Measurements from ENCODE around the gene PAX9.

PAX9 gene

DNA sequence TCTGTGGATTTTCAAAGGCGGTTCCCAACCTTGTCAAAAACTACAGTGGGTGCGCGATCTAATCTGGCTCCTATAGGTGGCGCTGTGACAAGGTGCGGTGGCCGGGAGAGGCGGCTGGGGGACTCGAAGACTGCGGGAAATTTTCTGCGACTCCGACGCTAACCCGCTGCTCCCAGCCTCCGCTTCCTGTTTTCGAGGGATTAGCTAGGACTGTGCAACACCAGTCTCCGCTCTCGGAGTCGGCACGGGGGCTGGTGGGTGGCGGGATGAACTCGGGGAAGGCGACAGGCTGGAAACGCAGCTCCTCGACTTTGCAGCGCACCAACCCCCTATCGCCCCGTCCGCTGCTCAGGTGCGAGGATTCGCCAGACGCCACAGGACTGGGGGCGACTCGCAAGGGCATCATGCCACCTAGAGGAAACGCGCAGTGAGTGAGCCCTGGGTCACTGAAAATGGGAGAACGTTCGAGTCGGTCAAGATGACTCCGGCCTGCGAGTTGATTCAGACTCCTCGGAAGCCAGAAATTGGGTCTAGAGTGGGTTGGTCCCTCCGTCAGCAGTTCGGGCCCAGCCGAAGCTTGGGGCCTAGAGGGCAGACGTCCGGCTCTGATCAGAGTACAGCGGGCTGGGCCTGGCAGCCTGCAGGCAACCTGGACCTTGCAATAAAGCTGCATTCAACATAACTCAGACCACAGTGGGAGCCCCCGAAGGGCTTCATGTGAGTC lies 5.5 kb upstream of the PAX9 start:
- no peak for DNase-seq (ENCODE audit: low read depth in 2 of 2)

DNA sequence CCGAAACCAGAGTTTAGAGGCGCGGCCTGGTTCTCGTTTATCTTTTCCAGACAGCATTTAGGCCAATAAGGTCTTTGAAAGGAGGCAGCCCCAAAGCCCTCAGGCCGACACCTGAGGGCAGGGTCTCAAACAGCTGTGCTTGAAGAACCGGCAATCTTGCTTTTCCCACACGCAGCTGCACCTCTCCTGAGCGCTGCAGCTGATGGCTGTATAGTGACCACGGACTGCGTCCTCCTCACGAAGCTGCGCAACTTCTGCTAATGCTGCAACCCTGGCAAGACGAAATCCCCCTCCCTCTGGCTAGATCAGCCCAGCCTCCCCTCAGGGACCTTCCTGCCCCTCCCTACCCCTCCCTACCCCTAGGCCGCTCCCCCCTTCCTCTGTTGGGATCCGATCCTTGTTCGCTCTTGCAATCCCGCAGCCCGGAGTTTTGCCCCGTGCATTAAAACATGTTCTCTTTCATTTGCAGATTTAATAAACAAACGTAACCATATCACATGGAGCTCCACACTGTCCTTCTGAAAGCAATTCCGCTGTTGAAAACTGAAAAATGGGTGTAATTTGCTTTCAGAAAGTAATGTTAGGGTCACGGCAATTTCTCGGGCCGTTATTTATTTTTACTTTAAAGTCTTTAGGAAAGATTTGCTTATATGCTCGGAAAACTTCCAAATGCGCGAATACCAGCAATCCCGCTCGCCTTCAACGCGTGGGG lies 4.8 kb upstream of the PAX9 start:
- DNase-seq (ENCODE audit: low read depth in 2 of 2), result no peak

DNA sequence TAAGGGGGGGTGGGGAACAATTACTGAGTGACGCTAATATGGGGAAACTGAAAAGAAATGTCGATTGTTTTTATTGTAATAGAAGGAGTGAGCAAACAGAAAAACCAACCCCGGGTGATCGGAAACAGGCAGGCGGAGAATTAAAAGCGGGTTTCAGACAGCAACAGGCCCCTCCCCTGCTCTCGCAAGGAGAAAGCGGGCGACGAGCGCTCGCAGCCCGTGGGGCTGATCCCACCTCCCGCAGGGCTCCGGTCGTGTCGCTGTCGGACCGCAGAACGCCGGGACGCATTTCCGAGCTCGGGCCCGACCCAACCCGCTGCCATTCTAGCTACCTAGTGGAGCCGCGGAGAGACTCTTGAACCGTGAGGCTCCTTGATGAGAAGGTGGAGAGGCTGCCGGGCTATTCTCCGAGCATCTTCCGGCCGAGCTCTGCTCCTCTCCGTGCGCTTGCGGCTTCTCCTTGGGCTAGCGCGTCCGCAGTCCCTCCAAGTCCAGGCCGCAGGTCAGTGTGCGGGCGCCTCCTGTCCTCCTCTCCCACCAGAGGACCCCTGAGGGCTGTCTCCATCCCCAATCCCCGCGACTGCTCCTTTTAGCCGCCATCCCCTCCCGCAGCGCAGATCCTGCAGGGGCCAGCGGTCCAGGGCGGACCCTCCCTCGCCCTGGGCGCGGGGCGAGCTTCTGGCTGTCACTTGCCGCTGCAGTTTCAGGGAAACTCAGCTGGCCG lies 4.1 kb upstream of the PAX9 start:
- DNase-seq (ENCODE audit: low read depth in 2 of 2), result no peak

DNA sequence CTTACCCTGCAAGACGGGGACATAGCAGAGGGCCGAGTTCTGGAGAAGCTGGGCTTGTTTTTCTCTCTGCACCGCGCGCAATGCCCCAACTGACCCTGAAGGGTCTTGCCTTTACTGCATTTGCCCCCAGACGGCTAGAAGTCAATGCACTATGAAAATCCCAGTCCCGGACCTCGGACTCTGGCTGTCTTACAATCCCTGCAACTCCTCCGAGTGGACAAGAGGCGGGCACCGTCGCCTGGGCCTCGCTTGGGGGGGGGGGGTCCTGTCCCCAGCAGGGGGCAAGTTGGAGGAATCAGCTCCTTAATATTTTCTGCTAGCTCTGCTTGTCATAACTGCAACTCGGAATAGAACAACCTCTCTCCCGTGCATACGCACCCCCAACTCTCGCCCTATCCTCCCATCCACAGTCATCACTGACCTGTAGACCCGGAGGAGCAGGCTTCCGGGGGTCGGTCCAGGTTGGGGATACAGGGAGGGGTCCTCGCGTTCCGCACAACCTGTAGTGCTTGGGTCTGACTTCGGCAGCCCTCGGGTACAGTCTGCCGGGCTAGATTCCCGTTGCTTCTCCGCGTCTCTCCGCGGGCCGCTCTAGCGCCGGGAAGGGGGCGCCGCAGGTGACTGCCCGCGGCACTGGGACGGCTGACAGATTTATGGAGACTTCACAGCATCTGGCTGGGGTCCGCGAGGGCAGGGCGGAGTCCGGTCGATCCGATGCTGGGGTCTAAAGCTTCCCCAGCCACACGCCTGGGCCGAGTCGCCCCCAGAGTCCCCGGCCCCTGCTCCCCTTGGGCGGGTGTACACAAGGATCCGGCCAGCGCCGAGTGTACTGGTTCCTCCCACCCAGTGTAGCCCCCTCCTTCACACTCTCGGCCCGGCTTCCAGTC lies 3.3 kb upstream of the PAX9 start:
- no peak for DNase-seq (ENCODE audit: low read depth in 2 of 2)

DNA sequence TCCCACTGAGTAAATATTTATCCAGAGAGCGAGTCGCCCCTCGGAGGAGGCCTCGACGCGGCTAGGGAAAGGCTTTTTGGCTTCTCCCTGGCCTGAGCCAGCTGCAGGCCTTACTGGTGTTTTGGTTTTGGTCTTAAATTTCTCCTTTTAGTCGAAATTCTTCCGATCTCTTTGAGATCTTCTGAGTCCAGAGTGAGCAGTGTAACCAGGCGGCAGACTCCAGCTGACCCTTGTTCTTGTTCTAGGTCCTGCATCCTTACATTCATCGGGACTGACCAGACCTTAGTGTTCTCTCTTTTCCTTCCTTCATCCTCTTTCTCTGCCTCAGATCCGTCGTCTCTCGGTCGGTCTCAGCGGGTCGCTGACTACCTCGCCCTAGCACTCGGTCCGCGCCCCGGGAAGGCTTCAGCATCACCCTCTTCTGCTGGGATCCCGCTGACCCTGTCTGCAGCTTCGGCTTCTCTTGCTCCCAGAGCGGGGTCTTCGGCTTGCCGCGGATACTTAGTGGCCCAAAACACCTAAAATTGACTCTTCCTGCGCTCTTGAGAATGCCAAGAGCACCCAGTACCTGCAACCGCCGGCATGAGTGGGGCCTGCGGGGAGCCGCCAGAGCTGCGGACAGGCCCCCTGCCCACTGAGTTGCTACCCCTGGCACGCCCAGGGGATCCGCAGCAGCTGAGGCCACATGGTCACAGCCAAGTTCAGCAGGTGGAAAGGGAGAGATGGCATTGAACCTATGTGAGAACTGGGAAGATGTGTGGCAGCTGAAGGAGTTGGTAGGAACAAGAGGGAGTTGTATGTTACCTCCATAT lies 2.4 kb upstream of the PAX9 start:
- DNase-seq (ENCODE audit: low read depth in 2 of 2), result no peak

DNA sequence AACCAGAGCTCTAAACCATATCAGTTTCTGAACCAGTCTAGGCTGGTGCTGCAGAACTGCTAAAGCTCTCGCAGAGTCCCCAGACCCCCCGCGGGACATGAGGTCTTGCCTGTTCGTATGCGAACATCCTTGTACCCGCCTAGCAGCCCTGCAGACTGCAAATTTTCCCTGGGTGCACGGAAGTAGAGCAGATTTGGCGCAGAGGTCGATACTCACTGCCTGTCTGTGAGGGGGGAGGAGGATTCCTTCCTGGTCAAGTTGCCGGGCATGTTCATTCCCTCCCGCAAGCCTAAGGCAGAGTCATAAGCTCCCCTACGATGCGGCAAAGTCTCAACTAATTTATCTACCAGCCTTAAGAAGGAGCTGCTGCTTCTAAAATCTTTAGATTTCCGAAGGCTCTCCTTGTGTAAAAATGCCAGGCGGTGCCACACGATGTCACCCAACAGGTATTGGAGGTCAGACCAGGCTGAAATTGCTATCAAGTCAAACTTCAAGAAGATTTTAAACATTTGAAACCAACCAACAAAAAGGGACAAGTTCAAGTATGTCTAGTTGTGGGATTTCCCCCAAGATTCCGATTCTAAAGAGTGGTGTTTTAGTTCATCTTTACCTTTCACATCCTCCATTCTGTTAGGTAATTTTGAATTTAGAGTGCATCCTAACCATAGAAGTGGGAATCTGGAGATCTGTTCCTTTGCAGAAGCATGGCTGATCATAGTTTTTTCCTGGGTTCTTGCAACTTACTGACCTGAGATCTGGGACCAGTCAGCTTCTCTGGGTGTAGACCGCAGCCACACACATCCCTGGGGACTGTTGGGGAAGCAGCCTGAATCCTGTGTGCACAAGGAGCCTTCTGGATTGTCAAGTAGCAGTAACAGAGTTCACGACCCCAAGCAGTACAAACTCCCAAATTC lies 1.6 kb upstream of the PAX9 start:
- no peak for DNase-seq (ENCODE audit: low read depth in 2 of 2)

DNA sequence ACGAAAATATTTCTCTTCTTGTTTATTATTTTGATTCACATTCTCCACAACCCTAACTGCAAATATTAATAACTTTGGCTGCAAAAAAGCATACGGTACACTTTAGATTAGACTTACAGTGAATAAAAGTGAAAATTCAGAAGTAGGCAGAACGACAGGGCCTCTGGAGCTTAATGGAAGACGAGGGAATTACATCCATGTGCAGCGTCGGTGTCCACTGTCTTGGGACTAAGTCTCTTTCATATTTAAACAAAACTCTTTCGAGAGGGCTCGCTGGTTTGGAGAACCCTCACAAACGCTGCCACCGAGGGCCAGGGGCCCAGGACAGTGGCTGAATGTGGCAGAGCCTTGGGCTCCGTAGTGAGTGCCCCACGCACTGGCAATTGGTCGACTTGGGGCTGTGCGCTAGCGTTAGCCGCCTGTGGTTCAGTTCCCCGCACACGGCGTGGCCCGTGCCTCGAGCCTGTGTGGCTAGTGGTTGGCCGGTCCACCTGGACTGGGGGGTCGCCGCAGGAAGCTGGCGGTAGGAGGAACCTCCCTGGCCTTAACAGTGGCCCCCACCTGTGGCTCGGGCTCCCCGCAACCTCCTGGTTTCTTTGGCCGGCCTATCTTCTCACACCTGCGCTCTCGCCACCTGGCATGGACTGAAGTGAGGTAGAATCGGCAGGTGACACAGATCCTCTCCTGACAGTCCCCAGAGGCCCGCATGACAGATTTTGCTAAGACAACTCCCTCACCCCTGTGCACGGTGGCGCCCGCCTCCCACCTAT lies 739 bp upstream of the PAX9 start:
- DNase-seq (ENCODE audit: low read depth in 2 of 2), result no peak

DNA sequence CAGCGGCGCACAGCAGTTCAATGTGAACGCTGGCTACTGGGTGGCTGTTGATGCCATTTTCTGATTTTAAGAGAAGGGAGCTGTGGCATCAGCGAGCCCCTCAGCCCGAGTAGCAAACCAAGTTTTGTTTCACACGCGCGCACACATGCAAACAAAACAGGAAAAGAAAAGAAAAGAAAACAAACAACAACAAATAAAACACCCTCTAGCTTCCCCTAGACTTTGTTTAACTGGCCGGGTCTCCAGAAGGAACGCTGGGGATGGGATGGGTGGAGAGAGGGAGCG lies 540 bp downstream of the PAX9 start:
- no peak for DNase-seq (ENCODE audit: low read depth in 2 of 2)

DNA sequence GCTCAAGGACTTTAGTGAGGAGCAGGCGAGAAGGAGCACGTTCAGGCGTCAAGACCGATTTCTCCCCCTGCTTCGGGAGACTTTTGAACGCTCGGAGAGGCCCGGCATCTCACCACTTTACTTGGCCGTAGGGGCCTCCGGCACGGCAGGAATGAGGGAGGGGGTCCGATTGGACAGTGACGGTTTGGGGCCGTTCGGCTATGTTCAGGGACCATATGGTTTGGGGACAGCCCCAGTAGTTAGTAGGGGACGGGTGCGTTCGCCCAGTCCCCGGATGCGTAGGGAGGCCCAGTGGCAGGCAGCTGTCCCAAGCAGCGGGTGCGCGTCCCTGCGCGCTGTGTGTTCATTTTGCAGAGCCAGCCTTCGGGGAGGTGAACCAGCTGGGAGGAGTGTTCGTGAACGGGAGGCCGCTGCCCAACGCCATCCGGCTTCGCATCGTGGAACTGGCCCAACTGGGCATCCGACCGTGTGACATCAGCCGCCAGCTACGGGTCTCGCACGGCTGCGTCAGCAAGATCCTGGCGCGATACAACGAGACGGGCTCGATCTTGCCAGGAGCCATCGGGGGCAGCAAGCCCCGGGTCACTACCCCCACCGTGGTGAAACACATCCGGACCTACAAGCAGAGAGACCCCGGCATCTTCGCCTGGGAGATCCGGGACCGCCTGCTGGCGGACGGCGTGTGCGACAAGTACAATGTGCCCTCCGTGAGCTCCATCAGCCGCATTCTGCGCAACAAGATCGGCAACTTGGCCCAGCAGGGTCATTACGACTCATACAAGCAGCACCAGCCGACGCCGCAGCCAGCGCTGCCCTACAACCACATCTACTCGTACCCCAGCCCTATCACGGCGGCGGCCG lies 1.1 kb downstream of the PAX9 start:
- DNase-seq (ENCODE audit: low read depth in 2 of 2), result no peak

DNA sequence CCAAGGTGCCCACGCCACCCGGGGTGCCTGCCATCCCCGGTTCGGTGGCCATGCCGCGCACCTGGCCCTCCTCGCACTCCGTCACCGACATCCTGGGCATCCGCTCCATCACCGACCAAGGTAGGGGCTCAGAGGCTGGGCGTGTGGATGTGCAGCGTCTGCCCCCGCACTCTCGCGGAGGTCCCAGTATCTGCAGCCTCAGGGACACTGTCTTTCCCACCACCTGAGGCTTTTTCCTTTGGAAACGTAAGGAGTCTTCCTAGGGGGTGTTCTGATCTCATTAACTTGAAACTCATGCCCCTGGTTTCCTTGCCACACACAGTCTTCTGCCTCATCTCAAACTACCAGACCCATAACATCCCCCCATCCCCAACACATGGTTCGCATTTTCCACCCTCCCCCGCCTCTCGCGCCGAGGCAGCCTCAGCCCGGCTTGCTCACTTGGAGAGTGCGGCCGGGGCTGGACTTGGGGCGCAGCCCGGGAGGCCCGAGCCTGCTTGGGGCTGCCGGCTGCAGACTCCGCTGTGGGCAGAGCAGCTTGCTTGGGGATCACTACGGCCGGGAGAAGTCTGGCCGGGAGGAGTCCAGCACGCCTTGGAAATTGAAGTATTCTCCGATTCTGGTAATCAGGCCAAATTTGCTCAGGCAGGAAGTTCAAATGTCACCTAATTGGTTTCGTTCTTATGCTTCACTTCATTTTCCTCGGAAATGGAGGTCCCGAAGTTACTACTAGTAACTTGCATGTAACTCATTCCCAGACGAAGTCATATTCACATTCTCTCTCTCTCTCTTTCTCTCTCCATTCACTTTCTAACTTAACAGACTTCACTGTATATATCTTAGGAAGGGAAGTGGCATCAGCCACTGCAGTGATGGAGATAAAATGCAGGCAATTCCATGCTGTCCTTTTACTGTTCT lies 2.0 kb downstream of the PAX9 start:
- no peak for DNase-seq (ENCODE audit: low read depth in 2 of 2)

DNA sequence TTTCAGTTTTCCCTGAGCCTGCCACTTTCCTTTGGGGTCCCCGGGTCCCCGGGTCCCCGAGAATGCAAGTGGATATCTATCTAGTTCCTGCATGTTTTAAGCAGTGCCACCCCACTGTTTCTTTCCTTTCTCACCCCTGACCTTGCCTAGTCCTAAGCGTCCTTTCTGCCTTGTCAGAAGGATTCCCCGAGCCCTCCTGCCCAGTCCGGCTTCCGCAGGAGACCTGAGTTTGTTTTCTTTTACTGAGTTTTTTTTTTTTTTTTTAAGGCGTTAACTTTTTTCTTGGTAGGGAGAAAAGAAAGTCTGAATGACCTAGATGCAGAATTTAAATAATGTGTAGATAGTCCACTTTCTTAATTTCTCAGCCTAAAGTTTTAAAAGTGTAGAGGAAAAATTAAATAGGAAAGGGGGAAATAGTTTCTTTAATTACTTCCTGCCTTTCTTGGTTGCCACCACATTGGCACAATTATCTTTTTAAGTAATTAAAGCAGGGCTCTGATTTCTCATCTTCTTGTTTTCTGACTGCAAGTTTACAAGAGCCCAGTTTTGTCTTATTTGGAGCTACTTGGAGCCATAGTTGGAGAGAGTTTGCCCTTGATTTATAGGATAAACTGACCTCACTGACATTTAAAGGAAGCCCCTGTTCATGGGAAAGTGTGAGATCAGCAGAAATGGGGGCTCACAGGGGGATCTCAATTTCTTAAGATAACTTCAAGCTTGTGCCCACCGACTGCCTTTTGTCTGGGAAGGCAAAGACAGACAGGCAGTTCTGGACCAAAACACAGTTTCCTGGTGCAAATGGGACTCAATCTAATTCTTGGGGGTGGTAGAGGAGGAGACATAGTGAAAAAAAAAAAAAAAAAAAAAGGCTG lies 2.9 kb downstream of the PAX9 start:
- DNase-seq (ENCODE audit: low read depth in 2 of 2), result no peak

DNA sequence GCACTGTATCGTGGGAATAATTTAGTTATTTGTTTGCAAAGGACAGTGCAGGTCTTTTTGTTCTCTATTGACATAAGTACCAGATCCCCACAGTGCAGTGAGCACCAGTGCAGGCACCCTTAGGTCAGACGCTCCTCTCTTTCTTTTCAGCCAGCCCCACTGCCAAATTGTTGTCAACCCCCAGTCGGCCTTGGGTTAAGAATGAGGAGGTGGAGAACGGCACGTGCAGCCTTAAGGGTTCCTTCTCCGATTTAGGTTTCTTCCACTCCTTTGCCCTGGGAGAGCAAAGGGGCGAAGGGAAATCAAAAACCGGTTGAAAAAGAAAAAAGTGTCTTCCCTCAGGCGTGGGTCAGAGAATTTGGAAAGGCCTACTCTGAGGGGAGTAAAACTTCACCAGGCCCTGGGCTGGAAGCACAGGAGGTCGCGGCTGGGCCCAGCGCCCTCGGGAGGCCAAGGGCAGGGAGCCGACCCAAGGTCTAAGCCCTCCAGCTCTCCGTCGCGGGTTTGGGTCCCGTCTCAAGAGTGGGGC lies 4.3 kb downstream of the PAX9 start:
- DNase-seq (ENCODE audit: low read depth in 2 of 2), result no peak

DNA sequence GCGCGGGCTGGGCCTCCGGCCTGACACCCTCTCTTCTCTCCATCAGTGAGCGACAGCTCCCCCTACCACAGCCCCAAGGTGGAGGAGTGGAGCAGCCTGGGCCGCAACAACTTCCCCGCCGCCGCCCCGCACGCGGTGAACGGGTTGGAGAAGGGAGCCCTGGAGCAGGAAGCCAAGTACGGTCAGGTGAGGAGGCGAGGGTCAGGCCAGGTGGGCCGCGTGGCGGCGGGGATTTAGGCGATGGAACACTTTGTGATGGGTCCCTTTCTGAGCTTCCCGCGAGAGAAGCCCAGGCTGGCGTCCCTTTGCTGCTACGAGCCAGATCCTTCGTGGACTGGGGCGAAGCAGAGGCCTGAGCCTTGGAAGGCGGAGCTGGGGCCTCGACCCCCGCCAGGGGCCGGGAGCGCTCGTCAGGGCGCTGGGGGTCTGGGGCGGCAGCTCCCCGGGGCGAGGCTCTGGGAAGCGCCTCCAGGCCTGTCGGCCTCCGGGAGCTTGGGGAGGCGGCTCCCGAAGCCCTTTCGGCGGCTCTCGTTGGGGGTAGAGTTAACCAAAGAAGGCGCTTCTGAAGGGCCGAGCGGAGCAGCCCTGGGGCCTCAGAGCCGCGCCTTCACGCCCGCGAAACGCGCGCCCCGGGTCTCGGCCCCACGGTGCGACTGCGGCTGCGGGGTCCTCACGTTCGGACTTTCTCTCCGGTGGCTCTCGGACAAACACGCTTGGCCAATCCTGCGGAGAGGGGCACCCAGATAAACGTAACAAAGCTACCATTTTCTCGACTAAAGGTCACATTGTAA lies 5.0 kb downstream of the PAX9 start:
- DNase-seq (ENCODE audit: low read depth in 2 of 2), result no peak

DNA sequence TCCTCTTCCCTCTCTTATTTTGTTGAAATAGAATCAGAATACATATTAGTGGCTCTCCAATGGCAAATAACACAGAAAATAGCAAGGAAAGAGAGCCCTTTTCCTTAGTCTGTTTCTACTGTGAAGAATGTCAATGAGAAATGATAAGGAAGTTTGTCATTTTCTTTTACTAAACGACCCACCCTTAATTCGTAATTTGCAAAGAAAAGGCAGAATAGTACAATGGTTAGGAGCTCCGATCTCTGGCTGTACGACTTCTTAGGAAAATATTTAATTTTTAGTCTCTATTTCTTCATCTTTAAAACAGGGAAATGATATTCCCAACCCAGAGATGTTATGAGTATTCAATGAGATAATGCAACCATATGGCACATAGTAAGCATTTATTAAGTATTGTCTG lies 6.0 kb downstream of the PAX9 start:
- DNase-seq (ENCODE audit: low read depth in 2 of 2), result no peak

DNA sequence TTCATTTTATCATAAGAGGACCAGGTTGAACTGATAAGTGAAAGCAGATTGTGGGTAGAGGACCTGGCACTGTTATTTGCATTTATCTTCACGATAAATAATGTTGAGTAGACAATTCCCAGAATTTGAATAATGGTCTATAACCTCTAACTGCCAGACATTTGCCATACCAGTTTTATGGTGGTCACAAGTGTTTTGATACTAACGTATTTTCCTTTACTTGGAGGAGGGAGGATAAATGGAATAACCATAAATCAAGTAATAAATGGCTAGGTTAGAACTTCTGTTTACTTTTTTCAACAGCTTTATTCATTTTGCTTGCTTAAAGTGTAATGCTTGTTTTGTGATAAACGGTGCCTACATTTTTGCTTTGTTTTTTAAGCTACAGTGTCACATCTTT lies 9.5 kb downstream of the PAX9 start:
- no peak for DNase-seq (ENCODE audit: low read depth in 2 of 2)
